Posterior cingulate gyrus (tissue), 11 donors: ENCODE results near the gene GRAMD1A.
"Not testable (repeated sequence)": the region's sequence is repeated elsewhere in the genome, so short reads cannot be mapped to it uniquely, and the experiment has no call there.

ENCODE experiments used
- DNase-seq, 10 donors: peaks; one replicate each; pipeline versions ENCODE4 v3.0.0 to v3.0.0-alpha.2; 2020 to 2021; ENCODE audit warnings: mixed read lengths in 3 of 10
- intact Hi-C: fragments of 100-400 bp; cut with DNase I; formaldehyde crosslinking; loops from one replicate; pipeline ENCODE4 v1.15.1; 2023

GRAMD1A gene

DNA sequence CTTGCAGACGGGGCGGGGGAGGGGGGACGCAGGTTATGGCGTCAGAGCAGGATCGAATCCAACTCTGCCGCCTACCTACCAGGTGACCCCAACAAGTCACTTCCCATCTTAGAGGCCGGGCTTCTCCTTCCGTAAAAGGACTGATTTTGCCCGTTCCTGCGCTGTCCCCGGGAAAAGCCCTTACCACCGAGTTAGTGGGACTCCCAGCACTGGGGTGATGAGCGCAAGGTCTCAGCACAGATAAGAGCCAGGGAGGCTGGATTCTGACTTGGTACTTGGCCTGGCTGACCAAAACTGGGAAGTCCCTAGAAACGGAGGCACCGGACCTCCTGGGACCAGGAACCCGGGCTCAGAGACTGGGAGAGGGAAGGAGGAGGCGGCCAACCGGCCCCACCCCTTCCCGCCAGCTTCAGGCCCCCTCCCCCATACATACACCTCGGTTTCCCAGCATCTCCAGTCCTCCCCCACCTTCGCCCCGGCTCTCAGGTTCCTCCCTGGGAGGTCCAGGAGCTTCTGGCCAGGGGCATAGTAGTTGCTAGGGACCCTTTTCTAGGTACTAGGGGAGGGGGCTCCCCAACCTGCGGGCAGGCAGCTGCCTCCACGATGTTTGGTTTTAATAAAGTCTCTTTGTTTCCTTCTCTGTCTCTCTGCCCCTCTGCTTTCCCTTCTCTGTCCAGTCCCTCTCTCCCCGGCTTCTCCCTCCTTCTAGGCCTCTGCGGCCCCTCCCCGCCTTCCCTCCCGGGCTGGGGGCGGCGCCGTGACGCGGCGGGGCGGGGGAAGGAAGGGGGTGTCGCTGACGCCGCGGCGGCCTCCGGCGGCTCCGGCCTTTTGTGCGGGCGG is at the start of gene GRAMD1A:
GRAMD1A (plus strand) TSS at position 826 of the 840 bp plus-strand sequence. CDS start 156 bp downstream, outside the sequence.
- intact Hi-C loops: no loop called here
- DNase-seq: peak; percentile 66 to 97 (median 80)

DNA sequence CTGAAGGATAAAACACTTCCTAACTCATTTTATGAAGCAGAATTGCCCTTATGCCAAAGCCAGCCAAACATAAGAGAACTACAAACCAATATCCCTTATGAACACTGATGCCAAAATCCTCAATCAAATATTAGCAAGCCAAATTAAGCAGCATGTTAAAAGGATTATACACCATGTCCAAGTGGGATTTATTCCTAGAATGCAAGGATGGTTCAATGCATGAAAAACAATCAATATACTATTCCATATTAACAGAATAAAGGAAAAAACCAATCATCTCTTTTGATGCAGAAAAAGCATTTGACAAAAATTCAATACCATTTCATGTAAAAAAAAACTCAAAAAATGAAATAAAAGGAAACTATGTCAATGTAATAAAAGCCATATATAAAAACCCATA is 47.0 kb upstream of the GRAMD1A start:
- intact Hi-C loops: no loop called here
- DNase-seq: no peak

DNA sequence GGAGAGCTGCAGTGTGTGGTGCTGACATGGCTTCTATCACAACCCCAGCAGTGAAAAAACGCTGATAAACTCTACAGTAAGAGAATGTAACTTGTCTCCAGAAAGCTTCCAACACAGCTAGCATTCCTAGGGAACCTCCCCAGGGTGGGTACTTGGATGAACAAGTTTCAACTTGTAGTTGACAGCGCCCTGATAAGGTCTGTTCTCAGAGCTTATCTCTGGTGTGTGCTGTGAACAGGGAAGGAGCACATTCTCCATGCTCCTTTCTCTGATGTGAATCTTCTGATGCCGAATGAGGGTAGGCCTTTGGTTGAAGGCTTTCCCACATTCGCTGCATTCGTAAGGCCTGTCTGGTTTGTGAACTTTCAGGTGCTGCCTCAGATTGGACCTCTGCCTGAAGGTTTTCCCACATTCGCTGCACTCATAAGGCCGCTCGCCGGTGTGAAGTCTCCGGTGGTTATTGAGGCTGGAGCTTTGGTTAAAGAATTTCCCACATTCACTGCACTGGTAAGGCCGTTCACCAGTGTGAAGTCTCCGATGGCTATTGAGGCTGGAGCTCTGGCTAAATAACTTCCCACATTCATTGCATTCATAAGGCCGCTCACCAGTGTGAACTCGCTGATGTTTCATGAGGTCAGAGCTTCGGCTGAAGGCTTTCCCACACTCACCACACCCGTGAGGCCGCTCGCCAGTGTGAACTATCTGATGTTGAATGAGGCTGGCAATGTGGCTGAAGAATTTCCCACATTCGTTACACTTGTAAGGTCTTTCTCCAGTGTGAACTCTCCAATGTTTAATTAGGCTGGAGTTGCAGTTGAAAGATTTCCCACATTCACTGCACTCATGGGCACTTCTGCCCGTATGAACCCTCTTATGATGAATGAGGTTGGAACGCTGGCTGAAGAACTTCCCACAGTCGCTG is 42.0 kb upstream of the GRAMD1A start:
- intact Hi-C loops: no loop called here
- no peak for DNase-seq

DNA sequence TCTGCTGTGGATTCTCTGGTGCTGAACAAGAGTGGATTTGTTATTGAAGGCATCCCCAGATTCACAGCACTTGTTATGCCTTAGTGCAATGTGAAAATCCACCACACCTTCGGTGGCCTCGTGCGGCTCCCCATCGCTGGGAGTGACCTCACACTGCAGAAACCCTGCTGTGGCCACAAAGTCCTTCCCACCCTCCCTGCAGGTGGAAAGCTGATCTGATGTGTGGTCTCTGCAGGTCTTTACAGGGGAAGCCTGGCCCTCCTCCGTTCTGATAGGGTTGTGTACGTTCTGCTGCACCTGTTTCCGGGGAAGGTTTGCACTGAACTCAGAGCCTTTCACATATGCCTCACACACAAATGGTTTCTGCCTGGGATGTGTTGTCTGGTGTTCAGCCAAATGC is 41.1 kb upstream of the GRAMD1A start:
- intact Hi-C loops: no loop called here
- no peak for DNase-seq

DNA sequence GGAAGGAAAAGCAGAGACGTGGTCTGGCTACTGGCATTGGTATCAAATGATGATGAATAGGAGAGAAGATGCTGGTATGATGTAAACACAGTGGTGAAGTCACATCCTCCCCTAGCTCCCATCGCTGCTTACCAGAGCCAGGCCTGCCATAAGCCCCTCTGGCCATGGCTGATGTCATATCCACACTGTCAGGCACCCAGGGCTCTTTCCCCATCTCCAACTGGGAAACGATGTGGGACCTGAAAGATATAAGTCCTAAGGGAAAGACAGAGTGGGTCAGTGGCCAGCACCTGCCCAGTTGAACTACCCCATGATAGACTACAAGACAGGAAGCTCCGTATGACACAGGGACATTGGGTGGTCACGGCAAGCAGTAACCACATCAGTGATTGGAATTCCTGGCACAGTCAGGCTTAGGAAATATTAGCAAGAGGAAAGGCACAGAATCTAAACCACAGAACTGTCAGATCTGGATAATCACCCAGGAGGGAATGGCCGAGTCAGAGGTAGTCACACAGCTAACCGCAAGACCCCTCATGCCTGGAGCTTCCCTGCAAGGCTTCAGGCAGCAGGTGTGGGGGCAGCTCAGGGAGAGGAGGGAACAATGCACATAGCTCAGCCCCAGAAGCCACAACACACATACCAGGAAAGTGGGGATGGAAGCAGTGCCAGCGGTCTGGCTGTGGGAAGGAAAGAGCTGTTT is 39.9 kb upstream of the GRAMD1A start:
- no peak for DNase-seq
- intact Hi-C loops: no loop called here

DNA sequence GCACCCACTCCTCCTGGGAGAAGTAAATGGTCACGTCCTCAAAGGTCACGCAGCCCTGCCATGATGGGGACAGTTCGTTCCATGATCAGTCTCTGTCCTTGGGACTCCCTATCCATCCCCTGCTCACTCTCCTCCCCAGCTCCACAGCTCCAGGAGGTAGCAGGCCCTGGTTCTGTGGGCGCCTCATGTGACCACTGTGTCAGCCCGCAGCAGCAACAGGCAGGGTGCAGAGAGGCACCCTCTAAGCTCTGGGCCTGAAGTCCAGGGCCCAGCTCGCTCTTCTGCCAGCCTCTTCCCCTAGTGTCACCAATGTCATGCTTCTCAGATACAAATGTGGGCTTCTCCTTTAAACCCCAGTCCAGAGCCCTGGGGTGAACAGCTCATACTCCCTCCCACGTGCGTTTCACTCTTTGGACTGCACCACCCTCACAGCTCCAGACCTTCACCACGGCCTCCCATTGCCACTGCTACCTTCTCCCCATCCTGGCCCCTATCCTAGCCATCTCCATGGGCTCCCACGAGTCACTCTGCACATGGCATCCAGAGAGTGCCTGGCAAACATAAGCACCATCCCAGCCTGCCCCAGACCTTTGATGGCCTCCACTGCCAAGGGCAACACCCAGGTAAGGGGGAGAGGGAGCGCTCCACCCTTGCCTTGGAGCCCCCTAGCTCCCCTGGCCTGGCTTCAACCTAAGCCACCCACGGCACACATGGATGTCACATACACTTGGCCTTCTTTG is 39.0 kb upstream of the GRAMD1A start:
- intact Hi-C loops: no loop called here
- no peak for DNase-seq

DNA sequence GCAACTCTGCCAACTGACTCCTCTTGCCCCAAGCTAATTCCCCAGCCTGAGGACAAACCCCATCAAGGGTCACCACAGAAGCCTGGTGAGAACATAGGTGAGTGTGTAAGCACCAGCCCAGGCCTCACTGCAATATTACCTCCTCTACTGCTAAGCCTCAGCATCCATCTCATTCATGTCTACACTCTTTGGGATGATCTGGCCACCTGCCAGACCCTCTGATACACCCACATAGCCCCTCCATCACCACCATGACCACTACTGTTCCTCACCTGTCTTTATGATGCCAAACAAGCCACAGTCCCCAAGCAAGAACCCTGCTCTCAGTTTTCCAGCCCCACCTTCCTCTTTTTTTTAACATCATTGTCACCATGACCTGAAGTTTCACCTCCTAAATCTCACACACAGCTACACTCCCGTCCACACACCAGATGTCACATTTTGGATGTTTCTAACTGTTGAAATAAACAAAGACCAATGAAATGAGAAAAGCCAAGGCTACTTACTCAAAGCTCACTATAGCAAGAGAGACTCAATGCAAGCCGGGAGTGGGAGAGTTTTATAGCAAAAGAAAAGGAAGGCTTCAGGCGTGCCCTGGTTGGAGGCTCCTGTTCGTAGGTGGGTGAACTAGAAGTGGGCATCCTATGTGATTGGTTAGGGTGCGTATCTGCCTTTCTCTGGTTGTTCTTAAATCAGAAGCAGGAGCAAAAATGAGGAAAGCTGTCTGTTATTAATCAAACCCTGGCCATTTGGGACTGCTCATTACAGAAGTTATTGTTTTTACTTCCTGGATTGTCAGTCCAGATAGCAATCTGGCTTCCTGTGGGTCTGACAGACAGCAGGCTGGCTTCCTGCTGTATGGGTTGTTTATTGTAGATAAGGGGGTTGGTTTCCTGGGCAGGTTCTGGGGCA is 38.1 kb upstream of the GRAMD1A start:
- intact Hi-C loops: no loop called here
- no peak for DNase-seq

DNA sequence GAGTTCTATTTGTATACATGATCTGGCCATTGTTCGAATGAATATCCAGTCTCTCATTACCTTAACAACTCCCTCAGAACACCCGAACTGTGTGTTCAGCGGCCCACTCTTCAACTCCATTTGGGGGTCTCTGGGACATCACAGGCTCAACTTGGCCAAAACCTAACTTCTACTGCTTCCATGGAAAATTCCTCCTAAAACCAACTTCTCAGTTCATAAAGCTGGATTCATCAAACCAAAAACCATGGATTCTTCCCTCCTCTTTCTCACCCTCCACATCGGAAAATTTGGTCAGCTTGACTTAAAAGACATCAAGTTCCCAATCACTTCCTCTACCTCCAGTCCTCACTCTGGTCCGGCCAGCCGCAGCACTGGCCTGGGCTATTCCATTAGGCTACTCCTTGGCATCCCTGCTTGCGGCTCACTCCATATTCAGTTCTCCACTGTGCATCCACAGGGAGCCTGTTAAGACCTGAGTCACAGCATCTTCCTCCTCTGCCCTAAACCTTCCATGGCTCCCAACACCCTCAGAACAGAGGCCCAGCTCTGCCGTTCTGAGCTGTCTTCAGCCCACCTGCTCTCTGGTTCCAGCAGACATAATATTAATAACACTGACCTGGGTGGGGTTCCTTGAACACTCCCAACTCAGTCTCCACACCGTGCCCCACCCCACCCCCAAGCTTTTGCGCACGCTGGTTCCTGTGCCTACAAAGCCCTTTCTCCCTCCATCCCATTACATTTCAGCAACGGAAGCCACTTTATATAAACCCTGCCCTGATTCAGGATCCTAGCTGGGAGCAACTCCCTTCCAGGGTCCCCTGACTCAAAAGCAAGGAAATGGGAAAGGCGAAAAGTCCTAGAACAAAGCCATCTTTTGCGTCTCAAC is 37.2 kb upstream of the GRAMD1A start:
- peak in 1 of 10 donors; percentile 4 for DNase-seq
- intact Hi-C loops: no loop called here

DNA sequence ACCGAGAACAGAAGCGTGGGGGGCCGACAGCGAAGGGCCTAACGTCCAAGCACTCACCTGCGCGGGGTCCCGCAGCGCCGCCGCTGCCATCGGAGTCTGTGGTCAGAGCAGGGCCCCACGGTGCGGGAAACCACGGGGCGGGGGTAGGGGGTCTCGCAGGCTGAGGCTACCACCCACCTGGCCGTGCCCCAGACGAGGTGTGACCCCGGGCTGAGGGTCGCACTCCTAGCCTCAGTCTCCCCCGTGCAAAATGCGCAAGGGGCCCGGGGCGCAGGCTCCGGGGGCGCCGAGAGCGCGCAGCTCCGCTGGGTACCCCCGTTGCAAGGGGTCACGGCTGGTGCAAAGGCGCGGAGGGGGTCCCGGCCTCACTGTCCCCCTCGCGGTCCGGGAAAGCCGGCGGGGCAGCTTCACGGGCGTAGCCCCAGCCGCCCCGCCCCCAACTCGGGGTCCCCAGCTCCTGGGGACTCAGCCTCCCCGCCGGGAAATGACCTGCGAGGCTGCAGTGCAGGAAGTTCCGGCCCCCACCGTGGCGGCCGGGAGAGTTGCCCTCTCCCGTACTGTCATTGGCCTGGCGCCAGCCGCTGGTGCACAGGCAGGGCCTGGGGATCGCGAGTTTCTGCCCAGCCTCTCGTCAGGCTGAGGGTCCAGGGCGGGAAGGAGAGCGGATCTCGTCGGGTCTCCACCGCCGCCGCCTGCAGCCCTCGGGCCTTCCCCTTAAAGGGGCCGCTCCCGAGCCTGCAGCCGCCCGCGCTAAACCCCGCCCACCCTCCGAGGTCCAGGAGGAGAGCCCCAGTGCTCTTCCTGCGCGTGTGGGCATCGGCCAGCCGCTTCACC is 36.3 kb upstream of the GRAMD1A start, which contains the start of gene ZNF792:
ZNF792 (minus strand) TSS at position 657 of the 834 bp plus-strand sequence; CDS start at position 90, 567 bp downstream.
- intact Hi-C loops: no loop called here
- peak; percentile 21 to 92 (median 60) for DNase-seq

DNA sequence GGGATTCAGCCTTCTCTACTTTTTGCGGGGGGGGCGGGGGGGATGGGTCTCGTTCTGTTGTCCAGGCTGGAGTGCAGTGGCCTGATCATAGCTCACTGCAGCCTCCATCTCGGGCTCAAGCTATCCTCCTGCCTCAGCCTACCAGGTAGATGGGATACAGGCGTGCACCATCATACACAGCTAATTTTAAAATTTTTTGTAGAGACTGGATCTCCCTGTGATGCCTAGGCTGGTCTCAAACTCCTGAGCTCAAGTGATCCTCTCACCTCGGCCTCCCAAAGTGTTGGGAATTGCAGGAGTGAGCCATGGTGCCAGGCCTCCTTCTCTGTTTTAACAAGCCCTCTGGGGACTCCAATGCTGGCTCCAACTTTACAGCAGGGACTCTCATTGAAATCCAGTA is 35.5 kb upstream of the GRAMD1A start:
- no peak for DNase-seq
- intact Hi-C loops: no loop called here

DNA sequence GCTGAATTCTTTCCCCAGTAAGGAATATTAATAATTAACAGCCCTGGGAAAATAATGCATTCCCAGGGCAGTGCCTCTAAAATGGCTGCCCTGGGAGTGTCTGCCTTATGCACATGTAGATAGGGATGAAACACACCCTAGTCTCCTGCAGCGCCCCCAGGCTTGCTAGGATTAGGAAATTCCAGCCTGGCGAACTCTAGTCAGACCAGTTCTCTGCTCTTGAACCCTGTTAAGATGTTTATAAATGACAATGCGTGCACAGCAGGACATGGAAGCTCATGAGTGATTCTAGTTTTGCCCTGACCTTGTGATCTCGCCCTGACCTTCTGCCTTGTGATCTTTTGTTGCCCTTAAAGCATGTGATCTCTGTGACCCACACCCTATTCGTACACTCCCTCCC is 34.6 kb upstream of the GRAMD1A start:
- DNase-seq, intact Hi-C loops: not testable (repeated sequence)

DNA sequence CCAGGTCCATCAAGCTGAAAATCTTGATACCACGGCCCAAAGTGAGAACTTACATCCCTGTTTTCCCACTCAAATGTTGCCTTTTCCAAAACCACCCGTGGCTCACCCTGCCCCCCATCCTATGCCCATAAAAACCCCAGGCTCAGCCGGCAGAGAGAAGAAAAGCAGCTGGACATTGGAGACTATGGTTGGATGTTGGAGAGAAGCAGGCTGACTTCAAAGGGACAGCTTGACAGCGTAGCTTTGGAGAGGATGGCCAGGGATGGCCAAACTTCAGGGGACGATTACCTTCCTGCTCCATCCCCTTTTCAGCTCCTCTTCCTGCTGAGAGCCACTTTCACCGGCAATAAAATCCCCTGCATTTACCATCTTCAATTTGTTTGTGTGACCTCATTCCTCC is 32.6 kb upstream of the GRAMD1A start:
- no peak for DNase-seq
- intact Hi-C loops: no loop called here

DNA sequence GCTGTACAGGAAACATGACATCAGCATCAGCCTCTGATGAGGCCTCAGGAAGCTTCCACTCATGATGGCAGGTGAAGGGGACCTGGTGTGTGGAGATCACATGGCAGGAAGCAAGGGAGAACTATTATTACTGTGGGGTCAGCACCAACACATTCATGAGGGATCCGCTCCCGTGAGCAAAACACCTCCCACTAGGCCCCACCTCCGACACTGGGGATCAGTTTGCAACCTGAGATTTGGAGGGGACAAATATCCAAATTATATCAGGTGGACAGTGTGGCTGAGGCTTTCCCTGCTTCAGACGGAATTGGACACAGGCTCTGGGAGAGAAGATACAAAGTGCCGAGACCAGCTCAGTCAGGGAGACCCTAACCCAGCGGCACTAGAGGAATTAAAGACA is 30.4 kb upstream of the GRAMD1A start:
- DNase-seq: no peak
- intact Hi-C loops: no loop called here

DNA sequence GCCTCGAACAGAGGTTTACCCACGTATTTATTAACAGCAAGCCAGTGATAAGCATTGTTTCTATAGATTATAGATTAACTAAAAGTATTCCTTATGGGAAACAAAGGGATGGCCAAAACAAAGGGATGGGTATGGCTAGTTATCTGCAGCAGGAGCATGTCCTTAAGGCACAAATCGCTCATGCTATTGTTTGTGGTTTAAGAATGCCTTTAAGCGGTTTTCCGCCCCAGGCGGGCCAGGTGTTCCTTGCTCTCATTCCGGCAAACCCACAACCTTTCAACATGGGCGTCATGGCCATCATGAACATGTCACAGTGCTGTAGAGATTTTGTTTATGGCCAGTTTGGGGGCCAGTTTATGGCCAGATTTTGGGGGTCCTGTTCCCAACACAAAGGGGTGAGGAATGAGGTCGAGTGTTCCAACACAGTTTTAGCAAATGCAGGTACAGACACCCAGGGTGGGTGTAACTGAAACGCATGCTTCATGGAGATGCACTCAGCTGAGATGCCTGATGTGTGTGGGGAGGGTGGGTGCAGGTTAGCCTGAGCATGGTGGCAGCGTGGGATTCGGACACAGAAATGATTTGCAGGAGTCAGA is 29.8 kb upstream of the GRAMD1A start:
- DNase-seq, intact Hi-C loops: not testable (repeated sequence)

DNA sequence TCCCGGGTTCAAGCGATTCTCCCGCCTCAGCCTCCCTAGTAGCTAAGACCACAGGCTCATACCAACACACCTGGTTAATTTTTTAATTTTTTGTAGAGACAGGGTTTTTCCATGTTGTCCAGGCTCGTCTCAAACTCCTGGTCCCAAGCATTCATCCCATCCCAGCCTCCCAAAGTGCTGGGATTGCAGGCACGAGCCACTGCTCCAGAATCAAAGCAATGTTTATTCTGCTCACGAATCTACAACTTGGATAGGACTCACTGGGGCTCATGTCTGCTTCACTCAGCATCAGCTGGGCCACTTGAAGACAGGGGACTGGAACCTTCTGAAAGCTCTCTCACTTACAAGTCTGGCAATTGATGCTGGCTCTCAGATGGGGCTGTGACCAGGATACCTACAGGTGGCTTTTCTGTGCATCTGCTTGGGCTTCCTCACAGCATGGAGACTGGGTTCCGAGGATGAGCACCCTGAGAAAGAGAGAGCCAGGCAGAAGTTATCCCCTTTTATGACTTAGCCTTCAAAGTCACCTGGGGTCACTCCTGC is 27.9 kb upstream of the GRAMD1A start:
- intact Hi-C loops: loop anchor here (2.0 kb wide), 2 partner anchors 119 to 169 kb away; no protein-coding TSS in a partner anchor
- no peak for DNase-seq

DNA sequence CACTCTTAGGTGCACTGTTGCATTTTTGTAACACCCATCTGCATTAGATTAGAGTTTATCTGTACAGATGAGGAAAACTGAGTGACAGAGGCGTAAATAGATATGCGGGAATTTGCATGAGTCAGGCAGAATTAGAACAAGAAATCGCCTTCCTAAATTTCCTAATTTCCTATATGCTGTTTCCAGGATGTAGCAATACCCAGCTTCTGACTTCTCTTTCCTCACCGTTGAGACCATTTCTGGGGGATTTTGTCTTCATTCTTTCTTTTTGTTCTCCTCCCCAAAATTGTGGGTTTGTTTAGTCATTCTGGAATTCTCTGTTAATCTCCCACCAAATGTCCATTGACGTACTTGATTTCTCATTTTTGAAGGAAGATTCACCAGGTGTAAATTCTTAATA is 25.5 kb upstream of the GRAMD1A start:
- DNase-seq: no peak
- intact Hi-C loops: no loop called here
